Suprapubic skin (tissue), 4 donors: ENCODE data around the gene ADD3.

Experiments used
- POLR2A ChIP-seq, 2 donors: fragments of 450-650 bp; IDR thresholded peaks; one replicate each; pipeline ENCODE4 v1.6.1; 2017; ENCODE audit warnings: antibody characterized with exemption in 2 of 2, mild to moderate bottlenecking in 2 of 2, moderate library complexity in 2 of 2
- POLR2AphosphoS5 ChIP-seq, 3 donors: sonication (generic); formaldehyde crosslinking; IDR thresholded peaks; one replicate each; pipeline ENCODE4 v1.6.1; 2017; ENCODE audit warnings: antibody characterized with exemption in 3 of 3
- TF ChIP-seq, protein P1 (sequence below), 2 donors: fragments of 200-600 bp in 1 of 2; fragments of 450-650 bp in 1 of 2; sonication (generic) in 1 of 2; IDR thresholded peaks; one replicate each; pipeline ENCODE4 v1.5.1; 2016 to 2019; ENCODE audit warnings: antibody characterized with exemption in 2 of 2, mild to moderate bottlenecking in 1 of 2, moderate library complexity in 1 of 2

DNA sequence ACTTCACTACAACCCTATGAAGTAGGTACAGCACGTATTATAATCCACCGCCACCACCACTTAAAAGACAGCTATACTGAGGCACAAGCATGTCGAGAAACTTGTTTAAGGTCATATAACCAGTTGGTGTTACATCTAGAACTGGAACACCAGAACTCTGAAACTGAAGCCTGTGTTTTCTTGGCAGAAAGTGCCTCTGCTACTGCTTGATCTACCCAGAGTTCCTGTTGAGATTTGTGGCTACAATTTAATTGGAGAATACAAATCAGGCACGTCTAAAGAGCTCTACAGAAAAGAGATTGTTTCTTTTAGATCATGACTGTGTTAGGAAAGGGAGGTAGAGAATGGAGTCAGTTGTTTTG is 4.3 kb upstream of the ADD3 start:
- TF ChIP-seq, protein P1, sequence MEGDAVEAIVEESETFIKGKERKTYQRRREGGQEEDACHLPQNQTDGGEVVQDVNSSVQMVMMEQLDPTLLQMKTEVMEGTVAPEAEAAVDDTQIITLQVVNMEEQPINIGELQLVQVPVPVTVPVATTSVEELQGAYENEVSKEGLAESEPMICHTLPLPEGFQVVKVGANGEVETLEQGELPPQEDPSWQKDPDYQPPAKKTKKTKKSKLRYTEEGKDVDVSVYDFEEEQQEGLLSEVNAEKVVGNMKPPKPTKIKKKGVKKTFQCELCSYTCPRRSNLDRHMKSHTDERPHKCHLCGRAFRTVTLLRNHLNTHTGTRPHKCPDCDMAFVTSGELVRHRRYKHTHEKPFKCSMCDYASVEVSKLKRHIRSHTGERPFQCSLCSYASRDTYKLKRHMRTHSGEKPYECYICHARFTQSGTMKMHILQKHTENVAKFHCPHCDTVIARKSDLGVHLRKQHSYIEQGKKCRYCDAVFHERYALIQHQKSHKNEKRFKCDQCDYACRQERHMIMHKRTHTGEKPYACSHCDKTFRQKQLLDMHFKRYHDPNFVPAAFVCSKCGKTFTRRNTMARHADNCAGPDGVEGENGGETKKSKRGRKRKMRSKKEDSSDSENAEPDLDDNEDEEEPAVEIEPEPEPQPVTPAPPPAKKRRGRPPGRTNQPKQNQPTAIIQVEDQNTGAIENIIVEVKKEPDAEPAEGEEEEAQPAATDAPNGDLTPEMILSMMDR (IDR thresholded peaks at IDR 0.05): no peak
- TF ChIP-seq POLR2A (IDR thresholded peaks at IDR 0.05): no peak
- TF ChIP-seq POLR2AphosphoS5 (IDR thresholded peaks at IDR 0.05): no peak
